Measurements from ENCODE around the gene XRCC3.

The XRCC3 gene

GRCh38 chr14:103706551-103707328, 8.5 kb downstream of the XRCC3 start:
- no peak for TF ChIP-seq CTCF (conservative IDR thresholded peaks at IDR 0.05; ENCODE audit: control insufficient read depth, insufficient read depth, low read depth, low read length)
- no peak overlapping the region for H3K4me3 ChIP-seq (ENCODE audit: control insufficient read depth, low read depth, low read length)
- no peak for DNase-seq (ENCODE audit: low read depth)

GRCh38 chr14:103705504-103706284, 9.6 kb downstream of the XRCC3 start:
- no peak overlapping the region for H3K4me3 ChIP-seq (ENCODE audit: control insufficient read depth, low read depth, low read length)
- no peak for DNase-seq (ENCODE audit: low read depth)
- no peak for TF ChIP-seq CTCF (conservative IDR thresholded peaks at IDR 0.05; ENCODE audit: control insufficient read depth, insufficient read depth, low read depth, low read length)

GRCh38 chr14:103705118-103705503, 10.1 kb downstream of the XRCC3 start:
- DNase-seq (ENCODE audit: low read depth), result no peak
- TF ChIP-seq CTCF (conservative IDR thresholded peaks at IDR 0.05; ENCODE audit: control insufficient read depth, insufficient read depth, low read depth, low read length), result no peak
- no peak overlapping the region for H3K4me3 ChIP-seq (ENCODE audit: control insufficient read depth, low read depth, low read length)

- DNase-seq (ENCODE audit: low read depth), result no peak
- no peak for TF ChIP-seq CTCF (conservative IDR thresholded peaks at IDR 0.05; ENCODE audit: control insufficient read depth, insufficient read depth, low read depth, low read length)
- no peak overlapping the region for H3K4me3 ChIP-seq (ENCODE audit: control insufficient read depth, low read depth, low read length)
These were observed 10.5 kb downstream of the XRCC3 start for GRCh38 chr14:103704708-103705107.

GRCh38 chr14:103703433-103704385, 11.5 kb downstream of the XRCC3 start:
- H3K4me3 ChIP-seq (ENCODE audit: control insufficient read depth, low read depth, low read length), result no peak overlapping the region
- DNase-seq (ENCODE audit: low read depth), result no peak
- TF ChIP-seq CTCF (conservative IDR thresholded peaks at IDR 0.05; ENCODE audit: control insufficient read depth, insufficient read depth, low read depth, low read length), result no peak
